ENCODE measurements around the gene PPFIA3. TPM values are rescaled to one million over a fixed set of nuclear protein-coding genes. Genes with fewer than 3 reads are reported as not detected.
A peak's percentile ranks its signal among the peaks of the same experiment; 100 is the strongest.

The PPFIA3 gene
- total RNA-seq, 5 donors from 2014 or later (not counting 1 experiment from before 2014, with no cell fraction given): 3.8 to 4.7 (median 4.1) TPM

DNA sequence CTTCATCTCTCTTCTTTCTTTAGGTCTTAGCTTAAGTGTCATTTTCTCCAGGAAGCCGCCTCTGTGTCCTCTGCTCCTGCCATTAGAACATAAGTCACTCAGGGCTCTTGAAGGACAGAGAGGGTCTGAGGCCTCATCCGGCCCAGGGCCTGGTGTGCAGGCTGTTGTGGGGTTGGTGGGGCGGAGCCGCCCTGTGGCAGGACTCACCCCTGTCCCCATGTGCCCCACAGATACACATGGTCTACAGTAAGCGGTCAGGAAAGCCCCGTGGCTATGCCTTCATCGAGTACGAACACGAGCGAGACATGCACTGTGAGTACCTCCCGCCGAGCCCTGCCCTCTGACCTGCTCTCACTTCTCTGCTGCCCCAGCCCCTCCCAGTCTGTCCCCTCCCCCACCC is 18.2 kb upstream of the PPFIA3 start:
- Histone ChIP-seq H3K27ac (ENCODE audit: low read length) (no peak overlapping the region), H3K4me3 (ENCODE audit: control insufficient read depth in 1 of 2, extremely low read depth in 1 of 2, low read length in 1 of 2) (no peak overlapping the region), H3K36me3 (ENCODE audit: control insufficient read depth in 2 of 2, extremely low read depth in 1 of 2, insufficient read depth in 1 of 2, low read length in 1 of 2) (peaks cover 52 to 80% of the 10 kb centered on the region in 2 donors), H3K4me1 (ENCODE audit: control insufficient read depth in 1 of 2, extremely low read depth in 1 of 2, insufficient read depth in 2 of 2, low read length in 2 of 2) (peaks cover 0 to 9% of the 10 kb centered on the region in 2 experiments), H3K27me3 (replicated peaks in 1 of 2; ENCODE audit: control insufficient read depth in 2 of 2, extremely low read depth in 1 of 2, insufficient read depth in 2 of 2, low read length in 1 of 2) (peaks cover 0 to 3% of the 10 kb centered on the region in 2 experiments), H3K9me3 (no peaks in the 10 kb centered on the region)
- H3K36me3 Mint-ChIP-seq: peaks cover 36% of the 10 kb centered on the region
- H3K4me3 Mint-ChIP-seq: no peak overlapping the region
- H3K27ac Mint-ChIP-seq: no peak overlapping the region
- no peak for ATAC-seq (replicated peaks in 1 of 4)
- DNase-seq: no peak
- POLR2A ChIA-PET: no interaction called here
- H3K27me3 Mint-ChIP-seq: no peaks in the 10 kb centered on the region
- 98% methylated on average over 9 of the region's 12 CpGs for WGBS (ENCODE audit: insufficient coverage)
- CTCF ChIA-PET: interaction anchor here in 1 of 2 donors (0.6 kb wide), 1 partner anchor 121 kb away, joined by 3 read pairs; no protein-coding TSS in a partner anchor
- no peaks in the 10 kb centered on the region for H3K9me3 Mint-ChIP-seq
- peaks cover 6 to 9% (median 7%) of the 10 kb centered on the region in 3 donors for H3K4me1 Mint-ChIP-seq

DNA sequence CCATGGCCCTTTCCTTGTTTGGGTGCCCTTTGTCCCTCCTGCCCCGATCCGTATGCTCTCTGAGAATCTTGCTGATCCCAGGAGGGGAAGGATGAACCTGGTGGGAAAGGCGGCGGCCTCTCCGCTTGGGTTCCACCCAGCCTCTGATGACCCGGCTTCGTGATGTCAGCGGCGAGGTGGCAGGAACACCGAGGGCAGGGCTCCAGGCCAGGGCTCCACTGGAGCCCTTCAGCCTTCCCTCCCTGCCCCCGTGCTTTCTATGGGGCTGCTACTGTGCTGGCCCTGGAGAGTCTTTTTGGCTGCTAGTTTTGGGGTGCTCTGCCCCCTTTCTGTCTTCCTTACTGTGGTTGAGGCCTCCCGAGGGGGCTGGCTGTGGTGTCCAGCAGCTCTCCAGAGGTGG is 17.0 kb upstream of the PPFIA3 start:
- WGBS (ENCODE audit: insufficient coverage): 98% methylated on average over 8 of the region's 12 CpGs
- Mint-ChIP-seq H3K36me3 (peaks cover 47% of the 10 kb centered on the region), H3K27ac (no peak overlapping the region), H3K4me3 (no peak overlapping the region), H3K9me3 (no peaks in the 10 kb centered on the region), H3K27me3 (no peaks in the 10 kb centered on the region), H3K4me1 (peaks cover 8 to 16% (median 11%) of the 10 kb centered on the region in 3 donors)
- Histone ChIP-seq H3K27ac (ENCODE audit: low read length) (no peak overlapping the region), H3K27me3 (replicated peaks in 1 of 2; ENCODE audit: control insufficient read depth in 2 of 2, extremely low read depth in 1 of 2, insufficient read depth in 2 of 2, low read length in 1 of 2) (peaks cover 0 to 3% of the 10 kb centered on the region in 2 experiments), H3K4me3 (ENCODE audit: control insufficient read depth in 1 of 2, extremely low read depth in 1 of 2, low read length in 1 of 2) (no peak overlapping the region), H3K36me3 (ENCODE audit: control insufficient read depth in 2 of 2, extremely low read depth in 1 of 2, insufficient read depth in 1 of 2, low read length in 1 of 2) (peaks cover 57 to 85% of the 10 kb centered on the region in 2 donors), H3K9me3 (no peaks in the 10 kb centered on the region), H3K4me1 (ENCODE audit: control insufficient read depth in 1 of 2, extremely low read depth in 1 of 2, insufficient read depth in 2 of 2, low read length in 2 of 2) (peaks cover 0 to 9% of the 10 kb centered on the region in 2 experiments)
- ChIA-PET POLR2A (no interaction called here), CTCF (no interaction called here)
- ATAC-seq (replicated peaks in 1 of 4): no peak
- DNase-seq: no peak

DNA sequence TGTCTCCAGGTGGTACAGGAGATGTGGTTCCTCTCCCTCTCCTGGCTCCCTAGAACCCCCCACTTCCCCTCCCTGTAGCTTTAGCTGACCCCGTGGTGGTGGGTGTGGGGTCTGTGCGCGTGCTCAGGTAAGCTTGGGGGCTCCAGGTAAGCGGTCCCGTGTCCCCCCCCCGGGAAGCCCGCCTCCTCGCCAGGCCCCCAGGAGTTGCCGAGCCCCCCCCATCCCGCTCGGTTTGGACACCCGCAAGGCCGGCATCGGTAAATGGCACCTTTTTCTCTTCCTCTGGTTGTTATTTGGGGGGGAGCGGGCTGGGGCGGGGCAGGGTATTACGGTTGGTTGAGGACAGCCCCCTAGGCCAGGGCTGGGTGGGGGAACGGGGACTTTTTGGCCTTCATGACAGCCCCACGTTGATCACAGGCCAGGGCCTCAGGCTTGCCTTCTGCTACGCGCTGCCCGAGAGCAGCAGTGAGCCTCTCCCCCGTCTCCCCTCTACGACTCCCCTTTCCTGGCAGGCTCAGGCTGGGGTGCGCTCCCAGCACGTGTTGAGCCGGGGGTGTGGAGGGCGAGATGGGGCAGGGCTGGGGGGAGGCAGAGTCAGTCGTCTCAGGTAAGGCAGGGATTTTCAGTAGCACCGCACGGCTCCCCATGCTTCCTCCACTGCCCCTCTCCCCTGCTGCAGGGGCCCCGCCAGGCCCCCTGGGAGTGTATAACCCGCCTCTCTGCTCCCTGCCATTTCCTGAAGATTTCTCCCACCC is 15.8 kb upstream of the PPFIA3 start:
- H3K9me3 Mint-ChIP-seq: no peaks in the 10 kb centered on the region
- ChIA-PET POLR2A (no interaction called here), CTCF (no interaction called here)
- H3K27me3 ChIP-seq (replicated peaks in 1 of 2; ENCODE audit: control insufficient read depth in 2 of 2, extremely low read depth in 1 of 2, insufficient read depth in 2 of 2, low read length in 1 of 2): peaks cover 0 to 3% of the 10 kb centered on the region in 2 experiments
- H3K4me1 Mint-ChIP-seq: peaks cover 4 to 16% (median 7%) of the 10 kb centered on the region in 3 donors
- no peak for ATAC-seq (replicated peaks in 1 of 4)
- no peak overlapping the region for H3K27ac Mint-ChIP-seq
- H3K4me3 Mint-ChIP-seq: no peak overlapping the region
- no peaks in the 10 kb centered on the region for H3K27me3 Mint-ChIP-seq
- no peaks in the 10 kb centered on the region for H3K9me3 ChIP-seq
- H3K27ac ChIP-seq (ENCODE audit: low read length): no peak overlapping the region
- H3K36me3 Mint-ChIP-seq: peaks cover 44% of the 10 kb centered on the region
- no peak overlapping the region for H3K4me3 ChIP-seq (ENCODE audit: control insufficient read depth in 1 of 2, extremely low read depth in 1 of 2, low read length in 1 of 2)
- H3K4me1 ChIP-seq (ENCODE audit: control insufficient read depth in 1 of 2, extremely low read depth in 1 of 2, insufficient read depth in 2 of 2, low read length in 2 of 2): no peaks in the 10 kb centered on the region
- no peak for DNase-seq
- peaks cover 53 to 81% of the 10 kb centered on the region in 2 donors for H3K36me3 ChIP-seq (ENCODE audit: control insufficient read depth in 2 of 2, extremely low read depth in 1 of 2, insufficient read depth in 1 of 2, low read length in 1 of 2)
- 94% methylated on average over 6 of the region's 33 CpGs for WGBS (ENCODE audit: insufficient coverage)

DNA sequence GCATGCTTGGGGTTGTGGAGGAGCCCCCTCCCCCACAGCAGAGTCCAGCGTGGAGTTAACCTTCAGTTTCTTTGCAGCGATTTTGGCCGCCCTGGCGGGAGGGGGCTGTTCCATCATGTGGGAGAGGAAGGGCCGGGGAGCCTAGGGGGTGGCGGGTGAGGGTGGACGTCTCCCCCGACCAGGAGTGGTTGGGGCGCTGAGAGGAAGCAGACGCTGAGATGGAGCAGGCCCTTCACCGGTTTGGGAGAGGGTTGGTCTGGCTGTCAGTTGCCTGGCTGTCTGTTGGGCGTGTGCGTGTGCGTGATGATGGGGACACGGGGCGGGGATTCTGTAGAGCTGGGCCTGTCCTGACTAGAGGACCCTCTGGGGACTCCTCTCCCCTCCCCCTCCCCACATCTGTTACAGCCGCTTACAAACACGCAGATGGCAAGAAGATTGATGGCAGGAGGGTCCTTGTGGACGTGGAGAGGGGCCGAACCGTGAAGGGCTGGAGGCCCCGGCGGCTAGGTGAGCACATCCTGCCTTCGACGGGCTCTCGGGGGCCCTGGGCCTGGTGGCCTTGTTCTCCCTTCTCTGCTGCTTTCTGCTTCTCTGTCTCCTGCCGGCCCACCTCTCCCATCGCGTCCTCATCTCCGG is 15.0 kb upstream of the PPFIA3 start:
- peaks cover 46 to 81% of the 10 kb centered on the region in 2 donors for H3K36me3 ChIP-seq (ENCODE audit: control insufficient read depth in 2 of 2, extremely low read depth in 1 of 2, insufficient read depth in 1 of 2, low read length in 1 of 2)
- Mint-ChIP-seq H3K4me3 (no peak overlapping the region), H3K36me3 (peaks cover 46% of the 10 kb centered on the region), H3K27ac (no peak overlapping the region), H3K27me3 (no peaks in the 10 kb centered on the region), H3K4me1 (peaks cover 4 to 16% (median 7%) of the 10 kb centered on the region in 3 donors), H3K9me3 (no peaks in the 10 kb centered on the region)
- no peaks in the 10 kb centered on the region for H3K9me3 ChIP-seq
- H3K27ac ChIP-seq (ENCODE audit: low read length): no peak overlapping the region
- 92% methylated on average over 18 of the region's 30 CpGs for WGBS (ENCODE audit: insufficient coverage)
- POLR2A ChIA-PET: no interaction called here
- ATAC-seq (replicated peaks in 1 of 4): no peak
- no peaks in the 10 kb centered on the region for H3K4me1 ChIP-seq (ENCODE audit: control insufficient read depth in 1 of 2, extremely low read depth in 1 of 2, insufficient read depth in 2 of 2, low read length in 2 of 2)
- CTCF ChIA-PET: interaction anchor here in 1 of 2 donors (1.3 kb wide), 1 partner anchor 10 kb away, joined by 3 read pairs; the partner anchor contains the start of gene LIN7B
- H3K4me3 ChIP-seq (ENCODE audit: control insufficient read depth in 1 of 2, extremely low read depth in 1 of 2, low read length in 1 of 2): no peak overlapping the region
- no peak for DNase-seq
- H3K27me3 ChIP-seq (replicated peaks in 1 of 2; ENCODE audit: control insufficient read depth in 2 of 2, extremely low read depth in 1 of 2, insufficient read depth in 2 of 2, low read length in 1 of 2): peaks cover 0 to 3% of the 10 kb centered on the region in 2 experiments

DNA sequence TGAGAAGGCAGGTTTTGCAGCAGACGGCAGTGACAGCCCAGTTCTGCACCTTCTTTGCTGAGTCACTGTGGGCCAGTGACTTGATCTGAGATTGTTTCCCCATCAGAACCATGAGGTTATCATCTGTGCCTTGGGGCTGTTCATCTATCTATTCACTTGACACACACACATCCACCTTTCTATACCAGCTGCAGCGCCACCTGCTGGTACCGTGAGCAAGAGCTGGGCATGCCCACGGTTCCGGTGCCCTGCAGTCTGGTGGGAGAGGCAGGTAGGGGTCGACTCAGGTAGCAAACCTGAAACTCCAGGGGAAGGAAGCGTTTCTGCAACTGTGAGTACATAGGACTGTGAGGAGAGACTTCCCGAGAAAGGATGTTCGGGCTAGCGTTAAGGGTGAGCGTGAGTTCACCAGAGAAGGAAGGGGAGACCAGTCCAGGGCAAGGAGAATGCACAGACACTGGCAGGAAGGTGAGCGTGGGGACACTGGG is 12.7 kb upstream of the PPFIA3 start:
- WGBS (ENCODE audit: insufficient coverage): 80% methylated on average over 11 of the region's 12 CpGs
- H3K4me1 ChIP-seq (ENCODE audit: control insufficient read depth in 1 of 2, extremely low read depth in 1 of 2, insufficient read depth in 2 of 2, low read length in 2 of 2): no peaks in the 10 kb centered on the region
- peaks cover 41 to 65% of the 10 kb centered on the region in 2 donors for H3K36me3 ChIP-seq (ENCODE audit: control insufficient read depth in 2 of 2, extremely low read depth in 1 of 2, insufficient read depth in 1 of 2, low read length in 1 of 2)
- peaks cover 35% of the 10 kb centered on the region for H3K36me3 Mint-ChIP-seq
- POLR2A ChIA-PET: interaction anchor here in 1 of 2 donors (0.6 kb wide), 1 partner anchor 16 kb away, joined by 16 read pairs; no protein-coding TSS in a partner anchor
- H3K4me1 Mint-ChIP-seq: peaks cover 5 to 9% (median 6%) of the 10 kb centered on the region in 3 donors
- no peak overlapping the region for H3K4me3 ChIP-seq (ENCODE audit: control insufficient read depth in 1 of 2, extremely low read depth in 1 of 2, low read length in 1 of 2)
- DNase-seq (peak; percentile 32 to 81 (median 57)), ATAC-seq (replicated peaks in 1 of 4) (peak; percentile 75 to 76 (median 75))
- CTCF ChIA-PET: interaction anchor here (0.6 to 1.5 kb wide), 6 partner anchors 9 to 600 kb away, joined by 3 to 4 read pairs (median 4); partner anchors contain the start of gene RUVBL2 (in 1 of the 2)
- peak overlapping the region in 1 of 2 donors; percentile 40 for H3K27ac Mint-ChIP-seq
- peaks cover 0 to 3% of the 10 kb centered on the region in 2 experiments for H3K27me3 ChIP-seq (replicated peaks in 1 of 2; ENCODE audit: control insufficient read depth in 2 of 2, extremely low read depth in 1 of 2, insufficient read depth in 2 of 2, low read length in 1 of 2)
- H3K9me3 ChIP-seq: no peaks in the 10 kb centered on the region
- H3K9me3 Mint-ChIP-seq: no peaks in the 10 kb centered on the region
- no peaks in the 10 kb centered on the region for H3K27me3 Mint-ChIP-seq
- H3K27ac ChIP-seq (ENCODE audit: low read length): no peak overlapping the region
- no peak overlapping the region for H3K4me3 Mint-ChIP-seq

DNA sequence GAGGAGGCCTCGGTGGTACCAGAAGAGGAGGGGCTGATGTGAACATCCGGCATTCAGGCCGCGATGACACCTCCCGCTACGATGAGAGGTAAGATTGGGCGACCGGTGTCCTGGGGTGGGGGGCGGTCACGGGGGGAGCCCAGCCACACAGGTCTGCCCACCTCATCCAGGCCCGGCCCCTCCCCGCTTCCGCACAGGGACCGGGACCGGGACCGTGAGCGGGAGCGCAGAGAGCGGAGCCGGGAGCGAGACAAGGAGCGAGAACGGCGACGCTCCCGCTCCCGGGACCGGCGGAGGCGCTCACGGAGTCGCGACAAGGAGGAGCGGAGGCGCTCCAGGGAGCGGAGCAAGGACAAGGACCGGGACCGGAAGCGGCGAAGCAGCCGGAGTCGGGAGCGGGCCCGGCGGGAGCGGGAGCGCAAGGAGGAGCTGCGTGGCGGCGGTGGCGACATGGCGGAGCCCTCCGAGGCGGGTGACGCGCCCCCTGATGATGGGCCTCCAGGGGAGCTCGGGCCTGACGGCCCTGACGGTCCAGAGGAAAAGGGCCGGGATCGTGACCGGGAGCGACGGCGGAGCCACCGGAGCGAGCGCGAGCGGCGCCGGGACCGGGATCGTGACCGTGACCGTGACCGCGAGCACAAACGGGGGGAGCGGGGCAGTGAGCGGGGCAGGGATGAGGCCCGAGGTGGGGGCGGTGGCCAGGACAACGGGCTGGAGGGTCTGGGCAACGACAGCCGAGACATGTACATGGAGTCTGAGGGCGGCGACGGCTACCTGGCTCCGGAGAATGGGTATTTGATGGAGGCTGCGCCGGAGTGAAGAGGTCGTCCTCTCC is 11.5 kb upstream of the PPFIA3 start:
- no peaks in the 10 kb centered on the region for H3K9me3 Mint-ChIP-seq
- H3K4me1 ChIP-seq (ENCODE audit: control insufficient read depth in 1 of 2, extremely low read depth in 1 of 2, insufficient read depth in 2 of 2, low read length in 2 of 2): no peaks in the 10 kb centered on the region
- H3K27ac ChIP-seq (ENCODE audit: low read length): no peak overlapping the region
- no peak overlapping the region for H3K27ac Mint-ChIP-seq
- ChIA-PET POLR2A (no interaction called here), CTCF (interaction anchor here in 1 of 2 donors (1.3 kb wide), 1 partner anchor 10 kb away, joined by 3 read pairs; no protein-coding TSS in a partner anchor)
- peaks cover 32 to 56% of the 10 kb centered on the region in 2 donors for H3K36me3 ChIP-seq (ENCODE audit: control insufficient read depth in 2 of 2, extremely low read depth in 1 of 2, insufficient read depth in 1 of 2, low read length in 1 of 2)
- H3K4me3 Mint-ChIP-seq: no peak overlapping the region
- no peak overlapping the region for H3K4me3 ChIP-seq (ENCODE audit: control insufficient read depth in 1 of 2, extremely low read depth in 1 of 2, low read length in 1 of 2)
- H3K36me3 Mint-ChIP-seq: peaks cover 32% of the 10 kb centered on the region
- 98% methylated on average over 85 of the region's 93 CpGs for WGBS (ENCODE audit: insufficient coverage)
- H3K9me3 ChIP-seq: no peaks in the 10 kb centered on the region
- H3K27me3 ChIP-seq (replicated peaks in 1 of 2; ENCODE audit: control insufficient read depth in 2 of 2, extremely low read depth in 1 of 2, insufficient read depth in 2 of 2, low read length in 1 of 2): peaks cover 0 to 3% of the 10 kb centered on the region in 2 experiments
- ATAC-seq (replicated peaks in 1 of 4): no peak
- peaks cover 6 to 10% (median 6%) of the 10 kb centered on the region in 3 donors for H3K4me1 Mint-ChIP-seq
- DNase-seq: no peak
- H3K27me3 Mint-ChIP-seq: no peaks in the 10 kb centered on the region
